Measurements from ENCODE around the gene FHOD3. TPM values are rescaled to one million over a fixed set of nuclear protein-coding genes. Genes with fewer than 3 reads are reported as not detected.

Gene FHOD3
- total and polyA plus RNA-seq, 5 donors from 2014 or later: not detected

DNA sequence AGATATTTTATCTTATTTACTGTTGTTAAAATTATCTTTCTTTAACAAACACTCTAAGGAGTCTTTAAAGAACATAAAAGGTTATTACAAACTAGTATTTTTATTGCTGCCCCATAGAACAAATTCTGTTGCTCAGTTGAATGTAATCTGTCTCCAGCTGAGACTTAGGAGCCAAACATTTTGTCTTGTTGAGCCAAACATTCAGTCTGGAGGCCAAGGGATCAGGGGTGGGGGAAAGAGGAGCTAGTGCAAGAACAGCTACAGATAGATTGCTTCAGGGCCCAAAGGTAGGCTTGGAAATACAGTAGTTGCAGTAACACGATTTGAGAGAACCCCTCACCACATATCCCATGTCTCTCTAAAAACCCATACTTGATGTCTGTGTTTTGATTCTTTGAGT lies 480.1 kb downstream of the FHOD3 start:
- no peaks in the 10 kb centered on the region for H3K9me3 ChIP-seq (ENCODE audit: control insufficient read depth in 2 of 2, low read length in 2 of 2)
- no peaks in the 10 kb centered on the region for H3K27me3 Mint-ChIP-seq
- no peak overlapping the region for H3K27ac Mint-ChIP-seq
- H3K4me3 ChIP-seq (ENCODE audit: low read depth, low read length): no peak overlapping the region
- peaks cover 11% of the 10 kb centered on the region for H3K36me3 ChIP-seq (ENCODE audit: control insufficient read depth, insufficient read depth, low read length)
- H3K27me3 ChIP-seq (ENCODE audit: control insufficient read depth, insufficient read depth, low read length): no peaks in the 10 kb centered on the region
- no peak overlapping the region for H3K27ac ChIP-seq (ENCODE audit: insufficient read depth, low read length, poor library complexity, severe bottlenecking)
- no peaks in the 10 kb centered on the region for H3K4me1 Mint-ChIP-seq
- no peaks in the 10 kb centered on the region for H3K4me1 ChIP-seq (ENCODE audit: control insufficient read depth, insufficient read depth, low read length, poor library complexity, severe bottlenecking)
- DNase-seq (no peak), ATAC-seq (ENCODE audit: low read depth in 2 of 2) (no peak)
- H3K36me3 Mint-ChIP-seq: peaks cover 20% of the 10 kb centered on the region
- no peak overlapping the region for H3K4me3 Mint-ChIP-seq
- H3K9me3 Mint-ChIP-seq: peaks cover 0 to 2% (median 0%) of the 10 kb centered on the region in 7 donors

DNA sequence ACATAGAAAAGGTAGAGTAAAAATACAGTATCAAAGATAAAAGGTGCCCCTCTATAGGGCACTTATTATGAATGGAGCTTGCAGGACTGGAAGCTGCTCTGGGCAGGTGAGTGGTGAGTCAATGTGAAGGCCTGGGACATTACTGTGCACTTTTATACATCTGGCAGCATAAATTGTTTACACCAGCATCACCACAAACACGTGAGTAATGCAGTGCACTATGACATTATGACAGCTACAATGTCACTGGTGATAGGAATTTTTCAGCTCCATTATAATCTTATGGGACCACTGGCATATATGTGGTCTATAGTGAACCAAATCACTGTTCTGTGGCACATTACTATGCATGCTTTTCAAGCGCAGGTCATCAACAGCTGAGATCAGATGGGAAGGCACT lies 483.2 kb downstream of the FHOD3 start:
- DNase-seq (no peak), ATAC-seq (ENCODE audit: low read depth in 2 of 2) (no peak)
- H3K4me1 Mint-ChIP-seq: peaks cover 0 to 4% (median 0%) of the 10 kb centered on the region in 4 donors
- H3K4me3 Mint-ChIP-seq: no peak overlapping the region
- Histone ChIP-seq H3K9me3 (ENCODE audit: control insufficient read depth in 2 of 2, low read length in 2 of 2) (no peaks in the 10 kb centered on the region), H3K36me3 (ENCODE audit: control insufficient read depth, insufficient read depth, low read length) (peaks cover 13% of the 10 kb centered on the region), H3K4me3 (ENCODE audit: low read depth, low read length) (no peak overlapping the region), H3K4me1 (ENCODE audit: control insufficient read depth, insufficient read depth, low read length, poor library complexity, severe bottlenecking) (no peaks in the 10 kb centered on the region), H3K27me3 (ENCODE audit: control insufficient read depth, insufficient read depth, low read length) (no peaks in the 10 kb centered on the region), H3K27ac (ENCODE audit: insufficient read depth, low read length, poor library complexity, severe bottlenecking) (no peak overlapping the region)
- H3K36me3 Mint-ChIP-seq: peaks cover 28% of the 10 kb centered on the region
- peaks cover 0 to under 1% (median 0%) of the 10 kb centered on the region in 7 donors for H3K9me3 Mint-ChIP-seq
- no peaks in the 10 kb centered on the region for H3K27me3 Mint-ChIP-seq
- H3K27ac Mint-ChIP-seq: no peak overlapping the region

DNA sequence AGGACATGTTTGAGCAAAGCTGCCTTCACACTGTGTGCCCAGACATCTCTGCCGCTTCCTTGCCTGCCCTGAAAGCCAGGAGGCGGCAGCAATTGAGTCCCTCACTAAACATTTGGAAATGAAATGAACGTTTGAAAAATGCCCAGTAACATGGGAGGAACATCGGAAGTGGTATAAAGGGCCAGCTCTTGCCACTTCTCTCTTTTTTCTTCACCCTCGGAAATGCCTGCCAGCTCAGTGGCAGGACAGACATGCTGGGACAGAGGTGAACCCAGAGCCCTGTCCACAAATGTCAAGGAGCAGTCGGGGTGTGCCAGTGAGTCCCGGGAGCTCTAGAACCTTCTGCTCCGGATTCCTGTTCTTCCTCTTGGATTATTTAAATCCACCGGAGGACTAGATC lies 485.2 kb downstream of the FHOD3 start:
- Histone ChIP-seq H3K9me3 (ENCODE audit: control insufficient read depth in 2 of 2, low read length in 2 of 2) (no peaks in the 10 kb centered on the region), H3K36me3 (ENCODE audit: control insufficient read depth, insufficient read depth, low read length) (peaks cover 13% of the 10 kb centered on the region), H3K4me1 (ENCODE audit: control insufficient read depth, insufficient read depth, low read length, poor library complexity, severe bottlenecking) (no peaks in the 10 kb centered on the region), H3K27ac (ENCODE audit: insufficient read depth, low read length, poor library complexity, severe bottlenecking) (no peak overlapping the region), H3K27me3 (ENCODE audit: control insufficient read depth, insufficient read depth, low read length) (no peaks in the 10 kb centered on the region), H3K4me3 (ENCODE audit: low read depth, low read length) (no peak overlapping the region)
- Mint-ChIP-seq H3K9me3 (no peaks in the 10 kb centered on the region), H3K4me1 (peaks cover 4 to 12% (median 8%) of the 10 kb centered on the region in 4 donors), H3K27ac (peak overlapping the region in 1 of 3 donors; percentile 48), H3K27me3 (no peaks in the 10 kb centered on the region), H3K4me3 (no peak overlapping the region), H3K36me3 (peaks cover 36% of the 10 kb centered on the region)
- DNase-seq (no peak), ATAC-seq (ENCODE audit: low read depth in 2 of 2) (no peak)

DNA sequence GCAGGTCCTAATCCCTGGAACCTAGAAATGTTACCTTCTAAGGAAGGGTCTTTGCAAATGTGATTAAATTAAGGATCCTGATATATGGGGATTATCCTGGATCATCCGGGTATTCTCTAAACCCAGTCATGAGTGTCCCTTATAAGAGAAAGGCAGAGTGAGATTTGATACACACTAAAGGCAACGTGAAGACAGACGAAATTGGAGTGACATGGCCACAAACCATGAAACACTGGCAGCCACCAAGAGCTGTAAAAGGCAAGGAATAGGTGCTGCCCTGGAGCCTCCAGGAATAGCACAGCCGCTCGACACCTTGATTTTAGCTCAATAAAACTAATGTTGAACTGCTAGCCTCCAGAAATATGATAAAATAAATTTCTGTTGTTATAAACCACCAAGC lies 486.3 kb downstream of the FHOD3 start:
- H3K27ac Mint-ChIP-seq: no peak overlapping the region
- Histone ChIP-seq H3K4me1 (ENCODE audit: control insufficient read depth, insufficient read depth, low read length, poor library complexity, severe bottlenecking) (no peaks in the 10 kb centered on the region), H3K36me3 (ENCODE audit: control insufficient read depth, insufficient read depth, low read length) (peaks cover 21% of the 10 kb centered on the region), H3K4me3 (ENCODE audit: low read depth, low read length) (no peak overlapping the region), H3K27ac (ENCODE audit: insufficient read depth, low read length, poor library complexity, severe bottlenecking) (no peak overlapping the region), H3K27me3 (ENCODE audit: control insufficient read depth, insufficient read depth, low read length) (no peaks in the 10 kb centered on the region), H3K9me3 (ENCODE audit: control insufficient read depth in 2 of 2, low read length in 2 of 2) (no peaks in the 10 kb centered on the region)
- DNase-seq: no peak
- ATAC-seq (ENCODE audit: low read depth in 2 of 2): no peak
- no peaks in the 10 kb centered on the region for H3K27me3 Mint-ChIP-seq
- H3K9me3 Mint-ChIP-seq: no peaks in the 10 kb centered on the region
- peaks cover 4 to 12% (median 8%) of the 10 kb centered on the region in 4 donors for H3K4me1 Mint-ChIP-seq
- no peak overlapping the region for H3K4me3 Mint-ChIP-seq
- H3K36me3 Mint-ChIP-seq: peaks cover 34% of the 10 kb centered on the region

DNA sequence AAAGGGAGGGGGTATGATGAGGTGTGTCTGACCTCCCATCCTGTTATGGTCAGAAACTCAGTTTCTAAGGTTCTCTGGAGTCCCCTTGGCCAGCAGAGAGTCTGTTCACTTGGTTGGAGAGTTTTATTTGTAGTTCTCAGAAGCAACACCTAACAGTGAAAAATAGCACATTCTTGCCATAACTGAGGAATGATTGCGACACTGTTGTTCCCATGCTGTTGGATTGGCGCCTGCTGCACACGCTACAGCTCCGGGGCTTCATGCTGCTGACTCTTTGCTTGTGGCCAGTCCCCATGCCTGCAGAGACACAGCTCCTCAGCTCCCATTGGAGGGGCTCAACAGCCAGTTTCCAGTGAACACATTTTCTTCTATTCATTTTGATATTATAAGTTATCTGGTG lies 489.2 kb downstream of the FHOD3 start:
- no peak overlapping the region for H3K27ac ChIP-seq (ENCODE audit: insufficient read depth, low read length, poor library complexity, severe bottlenecking)
- no peaks in the 10 kb centered on the region for H3K9me3 ChIP-seq (ENCODE audit: control insufficient read depth in 2 of 2, low read length in 2 of 2)
- H3K36me3 Mint-ChIP-seq: peaks cover 52% of the 10 kb centered on the region
- H3K27me3 ChIP-seq (ENCODE audit: control insufficient read depth, insufficient read depth, low read length): no peaks in the 10 kb centered on the region
- no peaks in the 10 kb centered on the region for H3K27me3 Mint-ChIP-seq
- DNase-seq: peak in 1 of 3 donors; percentile 5
- H3K4me1 Mint-ChIP-seq: peaks cover 4 to 16% (median 8%) of the 10 kb centered on the region in 4 donors
- ATAC-seq (ENCODE audit: low read depth in 2 of 2): no peak
- H3K9me3 Mint-ChIP-seq: peaks cover 0 to 6% (median 0%) of the 10 kb centered on the region in 7 donors
- H3K4me3 Mint-ChIP-seq: no peak overlapping the region
- no peaks in the 10 kb centered on the region for H3K4me1 ChIP-seq (ENCODE audit: control insufficient read depth, insufficient read depth, low read length, poor library complexity, severe bottlenecking)
- peak overlapping the region in 2 of 3 donors; percentile 5 to 15 for H3K27ac Mint-ChIP-seq
- no peak overlapping the region for H3K4me3 ChIP-seq (ENCODE audit: low read depth, low read length)
- peaks cover 33% of the 10 kb centered on the region for H3K36me3 ChIP-seq (ENCODE audit: control insufficient read depth, insufficient read depth, low read length)

DNA sequence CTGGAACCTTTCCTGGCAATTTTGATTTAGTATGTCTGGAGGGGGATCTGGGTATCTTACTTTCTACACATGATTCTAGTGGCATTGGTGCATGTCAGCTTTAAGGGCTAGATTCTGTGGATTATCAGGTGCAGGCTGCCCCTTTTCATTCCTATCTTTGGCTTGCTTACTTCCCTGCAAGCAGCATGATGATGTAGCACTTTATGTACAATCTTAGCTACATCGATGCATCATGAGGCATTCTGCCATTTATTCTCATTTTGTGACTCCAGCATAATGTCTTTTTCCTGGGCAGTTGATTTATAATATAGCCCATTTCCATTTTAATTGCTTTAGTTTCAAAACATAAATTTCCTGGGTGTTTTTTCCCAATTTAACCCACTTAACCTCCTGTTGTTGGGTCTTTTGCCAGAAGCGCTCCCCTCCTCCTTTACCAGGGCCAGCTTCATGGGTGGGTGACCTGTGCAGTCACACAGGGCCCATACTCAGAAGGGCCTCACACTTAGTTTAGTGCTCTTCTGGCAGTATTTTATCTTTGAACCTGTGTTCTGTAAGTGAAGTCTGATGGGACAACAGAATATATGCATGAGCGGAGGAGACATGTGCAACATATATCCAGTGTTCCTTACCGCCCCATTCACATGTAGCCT lies 495.2 kb downstream of the FHOD3 start:
- Mint-ChIP-seq H3K9me3 (peaks cover 0 to 6% (median 0%) of the 10 kb centered on the region in 7 donors), H3K27me3 (no peaks in the 10 kb centered on the region)
- H3K36me3 ChIP-seq (ENCODE audit: control insufficient read depth, insufficient read depth, low read length): peaks cover 73% of the 10 kb centered on the region

DNA sequence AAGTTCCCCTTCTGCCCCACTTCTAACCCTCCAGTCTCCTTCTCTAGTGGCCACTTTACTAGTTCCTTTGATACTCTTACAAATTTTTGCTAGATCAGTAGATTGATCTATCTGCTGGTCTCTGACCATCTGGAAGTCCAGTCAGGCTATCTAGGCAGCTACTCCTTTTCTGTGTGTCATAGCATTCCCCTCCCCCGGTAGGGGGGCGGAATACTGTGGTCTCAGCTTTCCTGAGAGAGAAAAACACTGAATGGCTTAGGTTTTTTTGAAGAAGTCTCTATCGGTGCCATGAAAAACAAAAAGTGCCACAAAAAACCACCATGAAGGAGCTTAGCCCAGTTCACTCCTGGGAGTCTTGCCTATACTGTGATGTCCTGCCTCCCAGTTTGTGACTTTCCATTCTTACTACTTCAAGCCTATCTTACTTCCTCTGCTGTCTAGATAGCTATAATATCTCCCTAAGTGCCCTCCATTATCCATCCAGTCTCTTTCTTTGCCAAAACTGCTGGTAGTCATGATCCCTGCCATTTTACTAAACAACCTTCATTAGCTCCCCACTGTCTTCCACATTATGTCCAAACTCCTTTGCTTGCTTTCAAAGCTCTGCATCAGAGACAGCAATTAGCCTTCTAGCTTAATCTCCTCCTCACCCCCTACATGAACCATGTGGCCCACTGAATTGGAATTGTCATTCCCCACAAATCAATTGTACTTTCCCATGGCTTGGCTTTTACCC lies 501.4 kb downstream of the FHOD3 start:
- Histone ChIP-seq H3K27me3 (ENCODE audit: control insufficient read depth, insufficient read depth, low read length) (no peaks in the 10 kb centered on the region), H3K4me1 (ENCODE audit: control insufficient read depth, insufficient read depth, low read length, poor library complexity, severe bottlenecking) (no peaks in the 10 kb centered on the region), H3K36me3 (ENCODE audit: control insufficient read depth, insufficient read depth, low read length) (peaks cover 89% of the 10 kb centered on the region), H3K27ac (ENCODE audit: insufficient read depth, low read length, poor library complexity, severe bottlenecking) (no peak overlapping the region), H3K9me3 (ENCODE audit: control insufficient read depth in 2 of 2, low read length in 2 of 2) (no peaks in the 10 kb centered on the region), H3K4me3 (ENCODE audit: low read depth, low read length) (no peak overlapping the region)
- peaks cover 80% of the 10 kb centered on the region for H3K36me3 Mint-ChIP-seq
- no peaks in the 10 kb centered on the region for H3K27me3 Mint-ChIP-seq
- no peaks in the 10 kb centered on the region for H3K9me3 Mint-ChIP-seq
- ATAC-seq (ENCODE audit: low read depth in 2 of 2): no peak
- peak overlapping the region in 2 of 3 donors; percentile 24 to 26 for H3K27ac Mint-ChIP-seq
- no peak for DNase-seq
- no peak overlapping the region for H3K4me3 Mint-ChIP-seq
- H3K4me1 Mint-ChIP-seq: no peaks in the 10 kb centered on the region

More for the DNA sequence above, 495.2 kb downstream of the FHOD3 start:
- Mint-ChIP-seq H3K4me1 (peaks cover 0 to 4% (median 0%) of the 10 kb centered on the region in 4 donors), H3K36me3 (peaks cover 76% of the 10 kb centered on the region), H3K27ac (no peak overlapping the region), H3K4me3 (no peak overlapping the region)
- ATAC-seq (ENCODE audit: low read depth in 2 of 2): no peak
- Histone ChIP-seq H3K27ac (ENCODE audit: insufficient read depth, low read length, poor library complexity, severe bottlenecking) (no peak overlapping the region), H3K27me3 (ENCODE audit: control insufficient read depth, insufficient read depth, low read length) (no peaks in the 10 kb centered on the region), H3K4me3 (ENCODE audit: low read depth, low read length) (no peak overlapping the region), H3K4me1 (ENCODE audit: control insufficient read depth, insufficient read depth, low read length, poor library complexity, severe bottlenecking) (no peaks in the 10 kb centered on the region), H3K9me3 (ENCODE audit: control insufficient read depth in 2 of 2, low read length in 2 of 2) (no peaks in the 10 kb centered on the region)
- DNase-seq: no peak
